Kidney (tissue), 14 donors: Measurements from ENCODE around the gene NELFB. TPM values are rescaled to one million over a fixed set of nuclear protein-coding genes. Genes with fewer than 3 reads are reported as not detected.

Experiments
- DNase-seq, 5 donors: peaks; one replicate each; pipeline ENCODE4 v3.0.0-alpha.2; 2013 to 2020
- FAIRE-seq: peaks from 2 replicates; lab custom pipeline; 2012; peaks lifted over from hg19 to GRCh38; lab: Jason Lieb, UNC
- H3K27ac ChIP-seq, 2 donors: one replicate each; pipeline ENCODE4 v1.7.0; 2013; ENCODE audit warnings: low read depth in 2 of 2, low read length in 2 of 2, inconsistent platforms in 1 of 2
- H3K27me3 ChIP-seq: one replicate; pipeline ENCODE4 v1.7.1; 2013; ENCODE audit warnings: low read length, inconsistent platforms; ENCODE audit not compliant: control insufficient read depth, insufficient read depth
- H3K36me3 ChIP-seq, 3 donors: one replicate each; pipeline versions ENCODE4 v1.7.0 to v1.7.1; 2013; ENCODE audit warnings: low read length in 3 of 3, control low read depth in 1 of 3, inconsistent platforms in 1 of 3; ENCODE audit not compliant: insufficient read depth in 3 of 3, control insufficient read depth in 2 of 3
- H3K4me1 ChIP-seq, 3 donors: one replicate each; pipeline versions ENCODE4 v1.7.0 to v1.7.1; 2013; ENCODE audit warnings: low read length in 3 of 3, inconsistent platforms in 1 of 3, low read depth in 1 of 3; ENCODE audit not compliant: control insufficient read depth in 2 of 3, insufficient read depth in 2 of 3
- H3K4me3 ChIP-seq, 3 donors: one replicate each; pipeline versions ENCODE4 v1.7.0 to v1.8.1; 2013; ENCODE audit warnings: low read length in 3 of 3, control low read depth in 1 of 3, inconsistent platforms in 1 of 3
- H3K9ac ChIP-seq, 3 donors: one replicate each; pipeline versions ENCODE4 v1.7.0 to v1.7.1; 2013; ENCODE audit warnings: low read length in 3 of 3, control low read depth in 1 of 3, inconsistent platforms in 1 of 3
- H3K9me3 ChIP-seq, 3 donors: one replicate each; pipeline versions ENCODE4 v1.7.0 to v1.7.1; 2013; ENCODE audit warnings: low read length in 3 of 3, control low read depth in 1 of 3, inconsistent platforms in 1 of 3; ENCODE audit not compliant: control insufficient read depth in 2 of 3, insufficient read depth in 1 of 3
- intact Hi-C: fragments of 100-400 bp; cut with DNase I; formaldehyde crosslinking; loops from one replicate; pipeline ENCODE4 v1.11.1; 2022
- polyA plus RNA-seq: library from polyadenylated mRNA; stranded (reverse); fragments of 350-450 nt; fragmentation: Illumina TruSeq; extraction: RNeasy Lipid Tissue Mini Kit (QIAGEN cat#74804); gene quantifications from one replicate; pipeline ENCODE4 v1.2.3, GENCODE V29; 2014; ENCODE audit warnings: low read depth, low replicate concordance; ENCODE audit not compliant: insufficient read depth
- total RNA-seq: library from RNA; stranded (reverse); fragmentation: NEBNext Ultra II Directional; extraction: Animal tissue kit (Norgen Biotek cat#: 25700); gene quantifications from one replicate; pipeline ENCODE4 v1.2.1, GENCODE V29; 2021
- TF ChIP-seq, protein P1 (sequence below): IDR thresholded peaks from 3 replicates; pipeline ENCODE4 v1.5.1; 2012; ENCODE audit warnings: mild to moderate bottlenecking, moderate library complexity, borderline replicate concordance; ENCODE audit not compliant: insufficient read depth; ENCODE audit errors: extremely low read depth
- donor health status: control.
- donor health status: control.
- donor health status: control.
- donor health status: control.
- donor health status: control.
- donor health status: DM: yes; HTN: yes; CAD: no.
- donor health status: Normal renal cell carcinoma (clear cell type).

Gene NELFB
- total and polyA plus RNA-seq, 2 donors from 2014 or later: 43.8 to 57.3 TPM

DNA sequence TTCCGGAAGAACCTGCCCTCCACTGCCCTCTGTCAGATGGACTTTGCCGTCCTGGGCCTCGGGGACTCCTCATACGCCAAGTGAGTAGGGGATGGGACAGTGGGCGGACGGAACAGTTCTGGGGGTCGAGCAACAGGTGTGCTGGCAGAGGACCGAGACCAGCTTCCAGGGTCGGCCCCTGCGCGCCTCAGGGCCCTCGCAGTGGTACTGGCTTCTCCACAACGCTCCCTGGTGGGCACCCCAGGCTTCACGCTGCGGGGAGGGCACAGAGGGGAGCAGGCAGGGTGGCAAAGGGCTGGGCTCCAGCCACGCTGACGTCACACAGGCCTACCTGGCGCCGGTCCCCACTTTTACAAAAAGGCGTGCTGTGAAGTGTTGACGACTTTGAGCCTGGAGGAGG lies 42.6 kb upstream of the NELFB start:
- no peak for FAIRE-seq

DNA sequence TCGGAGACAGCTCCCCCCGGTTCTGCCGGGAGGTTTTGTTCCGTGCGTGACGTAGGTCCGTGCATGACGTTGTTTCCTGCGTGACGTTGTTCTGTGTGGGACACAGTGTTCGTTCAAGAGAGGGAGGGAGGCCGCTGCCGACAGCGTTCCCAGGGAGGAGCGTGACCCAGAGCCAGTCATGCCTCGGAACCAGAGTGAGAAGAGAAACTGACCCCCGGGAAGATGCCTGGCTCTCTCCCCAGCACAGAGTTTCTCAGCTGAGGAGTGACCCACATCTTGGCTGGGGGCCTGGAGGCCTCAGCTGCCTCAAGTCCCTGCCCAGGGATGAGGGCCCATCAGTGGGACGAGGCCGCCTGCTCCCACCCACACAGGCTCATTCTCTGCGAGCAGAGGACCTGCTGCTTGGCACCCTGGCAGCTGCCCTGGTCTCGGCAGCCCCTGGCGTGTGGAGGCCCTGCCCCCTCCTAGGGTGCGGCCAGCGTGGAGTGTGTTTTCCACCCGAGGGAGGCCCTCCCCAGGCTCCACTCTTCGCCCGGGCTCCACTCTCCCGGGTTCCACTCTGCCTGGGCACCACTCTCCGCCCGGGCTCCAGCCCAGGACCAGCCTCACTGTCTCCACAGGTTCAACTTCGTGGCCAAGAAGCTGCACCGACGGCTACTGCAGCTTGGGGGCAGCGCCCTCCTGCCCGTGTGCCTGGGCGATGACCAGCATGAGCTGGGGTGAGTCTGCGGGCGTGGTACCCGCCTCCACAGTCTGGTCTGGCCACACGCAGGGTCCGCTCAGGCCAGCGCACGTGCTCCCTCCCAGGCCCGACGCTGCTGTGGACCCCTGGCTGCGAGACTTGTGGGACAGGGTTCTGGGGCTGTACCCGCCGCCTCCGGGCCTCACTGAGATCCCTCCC lies 41.7 kb upstream of the NELFB start:
- no peak for DNase-seq

More for the DNA sequence above, 42.6 kb upstream of the NELFB start:
- Histone ChIP-seq H3K4me3 (no peak overlapping the region), H3K36me3 (peaks cover 0 to 2% (median 0%) of the 10 kb centered on the region in 3 donors), H3K9me3 (no peaks in the 10 kb centered on the region), H3K9ac (no peak overlapping the region), H3K4me1 (peaks cover 0 to 9% (median 0%) of the 10 kb centered on the region in 3 donors), H3K27me3 (no peaks in the 10 kb centered on the region), H3K27ac (no peak overlapping the region)
- intact Hi-C loops: no loop called here
- no peak for DNase-seq
- TF ChIP-seq, protein P1, sequence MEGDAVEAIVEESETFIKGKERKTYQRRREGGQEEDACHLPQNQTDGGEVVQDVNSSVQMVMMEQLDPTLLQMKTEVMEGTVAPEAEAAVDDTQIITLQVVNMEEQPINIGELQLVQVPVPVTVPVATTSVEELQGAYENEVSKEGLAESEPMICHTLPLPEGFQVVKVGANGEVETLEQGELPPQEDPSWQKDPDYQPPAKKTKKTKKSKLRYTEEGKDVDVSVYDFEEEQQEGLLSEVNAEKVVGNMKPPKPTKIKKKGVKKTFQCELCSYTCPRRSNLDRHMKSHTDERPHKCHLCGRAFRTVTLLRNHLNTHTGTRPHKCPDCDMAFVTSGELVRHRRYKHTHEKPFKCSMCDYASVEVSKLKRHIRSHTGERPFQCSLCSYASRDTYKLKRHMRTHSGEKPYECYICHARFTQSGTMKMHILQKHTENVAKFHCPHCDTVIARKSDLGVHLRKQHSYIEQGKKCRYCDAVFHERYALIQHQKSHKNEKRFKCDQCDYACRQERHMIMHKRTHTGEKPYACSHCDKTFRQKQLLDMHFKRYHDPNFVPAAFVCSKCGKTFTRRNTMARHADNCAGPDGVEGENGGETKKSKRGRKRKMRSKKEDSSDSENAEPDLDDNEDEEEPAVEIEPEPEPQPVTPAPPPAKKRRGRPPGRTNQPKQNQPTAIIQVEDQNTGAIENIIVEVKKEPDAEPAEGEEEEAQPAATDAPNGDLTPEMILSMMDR: no peak

DNA sequence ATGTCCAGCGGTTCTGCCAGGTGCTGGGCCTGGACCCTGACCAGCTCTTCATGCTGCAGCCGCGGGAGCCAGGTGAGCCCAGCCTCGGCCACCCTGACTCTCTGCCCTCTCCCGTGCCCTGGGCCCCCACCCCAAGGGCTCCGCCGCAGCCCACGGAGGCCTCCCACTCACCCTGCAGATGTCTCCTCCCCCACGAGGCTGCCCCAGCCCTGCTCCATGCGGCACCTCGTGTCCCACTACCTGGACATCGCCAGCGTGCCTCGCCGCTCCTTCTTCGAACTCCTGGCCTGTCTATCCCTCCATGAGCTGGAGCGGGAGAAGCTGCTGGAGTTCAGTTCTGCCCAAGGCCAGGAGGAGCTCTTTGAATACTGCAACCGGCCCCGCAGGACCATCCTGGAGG lies 40.5 kb upstream of the NELFB start:
- DNase-seq: no peak
- TF ChIP-seq, protein P1: no peak
- H3K27me3 ChIP-seq: no peaks in the 10 kb centered on the region
- peaks cover 0 to 21% (median 0%) of the 10 kb centered on the region in 3 donors for H3K4me1 ChIP-seq
- no peak overlapping the region for H3K4me3 ChIP-seq
- no peak for FAIRE-seq
- no peaks in the 10 kb centered on the region for H3K9me3 ChIP-seq
- H3K27ac ChIP-seq: no peak overlapping the region
- peaks cover 0 to 2% (median 0%) of the 10 kb centered on the region in 3 donors for H3K36me3 ChIP-seq
- H3K9ac ChIP-seq: no peak overlapping the region
- intact Hi-C loops: no loop called here

More for the DNA sequence above, 41.7 kb upstream of the NELFB start:
- no peaks in the 10 kb centered on the region for H3K27me3 ChIP-seq
- H3K27ac ChIP-seq: no peak overlapping the region
- H3K4me3 ChIP-seq: no peak overlapping the region
- no peak for FAIRE-seq
- H3K9ac ChIP-seq: no peak overlapping the region
- H3K9me3 ChIP-seq: no peaks in the 10 kb centered on the region
- TF ChIP-seq, protein P1: no peak
- peaks cover 0 to 2% (median 0%) of the 10 kb centered on the region in 3 donors for H3K36me3 ChIP-seq
- intact Hi-C loops: no loop called here
- peaks cover 0 to 16% (median 0%) of the 10 kb centered on the region in 3 donors for H3K4me1 ChIP-seq
